Gastroesophageal sphincter (tissue), 4 donors: ENCODE results near the gene CEP55. TPM values are rescaled to one million over a fixed set of nuclear protein-coding genes. Genes with fewer than 3 reads are reported as not detected.

Source experiments
- ATAC-seq: fragments of 150-250 bp; one replicate; pipeline ENCODE4 v1.9.1; 2016; ENCODE audit warnings: mild to moderate bottlenecking, moderate library complexity
- H3K27ac ChIP-seq, 4 donors: fragments of 200-600 bp; sonication (generic) in 3 of 4; 1 replicate in 3 of 4; 2 replicates in 1 of 4; pipeline ENCODE4 v1.5.1; 2016 to 2019
- H3K27me3 ChIP-seq: fragments of 200-600 bp; sonication (generic); one replicate; pipeline ENCODE4 v1.5.1; 2019
- H3K36me3 ChIP-seq, 2 donors: fragments of 200-600 bp; sonication (generic); one replicate each; pipeline ENCODE4 v1.5.1; 2019; ENCODE audit warnings: control low read depth in 1 of 2
- H3K4me1 ChIP-seq, 3 donors: fragments of 200-600 bp; sonication (generic); 1 replicate in 2 of 3; 2 replicates in 1 of 3; pipeline ENCODE4 v1.5.1; 2016 to 2019; ENCODE audit warnings: control low read depth in 2 of 3
- H3K4me3 ChIP-seq, 2 donors: fragments of 200-600 bp; sonication (generic); one replicate each; pipeline ENCODE4 v1.5.1; 2019; ENCODE audit warnings: mild to moderate bottlenecking in 1 of 2, moderate library complexity in 1 of 2
- H3K9me3 ChIP-seq, 3 donors: fragments of 200-600 bp; sonication (generic); one replicate each; pipeline ENCODE4 v1.5.1; 2017 to 2019; ENCODE audit warnings: control low read depth in 2 of 3
- CTCF ChIP-seq, 4 experiments: fragments of 200-600 bp in 2 of 4; fragments of 450-650 bp in 2 of 4; sonication (generic) in 1 of 4; IDR thresholded peaks; one replicate each; pipeline ENCODE4 v1.5.1; 2017 to 2019; ENCODE audit warnings: antibody characterized with exemption in 4 of 4, mild to moderate bottlenecking in 2 of 4, moderate library complexity in 2 of 4
- EP300 ChIP-seq: sonication (generic); formaldehyde crosslinking; IDR thresholded peaks from one replicate; pipeline ENCODE4 v1.6.1; 2017; ENCODE audit warnings: antibody characterized with exemption, mild to moderate bottlenecking
- POLR2A ChIP-seq, 2 donors: fragments of 450-650 bp; IDR thresholded peaks; one replicate each; pipeline ENCODE4 v1.6.1; 2017; ENCODE audit warnings: antibody characterized with exemption in 2 of 2, mild to moderate bottlenecking in 2 of 2, moderate library complexity in 1 of 2
- POLR2AphosphoS5 ChIP-seq: sonication (generic); formaldehyde crosslinking; IDR thresholded peaks from one replicate; pipeline ENCODE4 v1.6.1; 2017; ENCODE audit warnings: antibody characterized with exemption
- WGBS, 2 donors: methylation state at CpG; one replicate each; pipeline ENCODE4 v1.1.5; 2018; ENCODE audit warnings: low coverage in 1 of 2; 5-methylcytosine and 5-hydroxymethylcytosine counted together
- total RNA-seq, 4 donors: library from RNA; depleted of rRNA; stranded (reverse); fragments of >200 nt; gene quantifications; one replicate each; pipeline ENCODE4 v1.1.0, GENCODE V29; 2016

The CEP55 gene
- total RNA-seq, 4 donors from 2014 or later = 0.13 to 3.6 (median 0.35) TPM; not detected in 1

- 0 to 3% methylated on average over 13 to 14 of the region's 28 CpGs for WGBS, 2 donors
- no peak for TF ChIP-seq POLR2AphosphoS5
- ATAC-seq = peak; percentile 64
- Histone ChIP-seq H3K9me3 (no peaks in the 10 kb centered on the region), H3K27me3 (no peaks in the 10 kb centered on the region), H3K4me3 (peak overlapping the region; percentile 45 to 65), H3K36me3 (no peaks in the 10 kb centered on the region), H3K27ac (peak overlapping the region in 3 of 4 donors; percentile 64 to 76 (median 72)), H3K4me1 (peaks cover 0 to 12% (median 4%) of the 10 kb centered on the region in 3 donors)
Measured at GRCh38 chr10:93495654-93496321, 624 bp upstream of the CEP55 start.

- H3K9me3 ChIP-seq = no peaks in the 10 kb centered on the region
- no peak for ATAC-seq
Measured at GRCh38 chr10:93498166-93498565, 1.8 kb downstream of the CEP55 start.

DNA sequence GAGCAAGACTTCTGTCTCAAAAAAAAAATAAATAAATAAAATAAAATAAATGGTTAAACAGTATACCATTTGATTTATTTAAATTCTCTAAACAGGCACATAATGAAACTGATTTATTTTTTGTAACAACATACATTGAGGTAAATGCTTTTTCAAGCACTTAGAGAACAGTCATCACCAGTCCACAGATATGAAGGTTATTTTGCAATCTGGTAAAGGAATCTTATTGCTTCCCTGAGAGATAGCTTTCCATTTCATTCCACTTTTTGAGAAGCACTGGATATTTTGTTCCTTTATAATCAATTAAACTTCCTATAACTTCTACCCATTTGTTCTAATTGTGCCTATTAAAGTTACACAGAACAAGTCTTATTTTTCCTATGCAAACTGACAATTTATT, 5.2 kb downstream of the CEP55 start:
- Histone ChIP-seq H3K27me3 (no peaks in the 10 kb centered on the region), H3K4me1 (peaks cover 0 to 4% (median 0%) of the 10 kb centered on the region in 3 donors), H3K27ac (no peak overlapping the region), H3K4me3 (no peak overlapping the region), H3K36me3 (no peaks in the 10 kb centered on the region), H3K9me3 (no peaks in the 10 kb centered on the region)
- no peak for ATAC-seq
- TF ChIP-seq POLR2A (IDR thresholded peaks at IDR 0.05) (no peak), CTCF (IDR thresholded peaks at IDR 0.05) (no peak), POLR2AphosphoS5 (no peak), EP300 (no peak)

More at GRCh38 chr10:93498166-93498565, 1.8 kb downstream of the CEP55 start:
- Histone ChIP-seq H3K4me1 (peaks cover 0 to 12% (median 4%) of the 10 kb centered on the region in 3 donors), H3K4me3 (no peak overlapping the region), H3K27ac (no peak overlapping the region), H3K36me3 (no peaks in the 10 kb centered on the region), H3K27me3 (no peaks in the 10 kb centered on the region)
- WGBS, 2 donors = 47 to 74% methylated on average over 4 to 5 of the region's 5 CpGs
- TF ChIP-seq POLR2AphosphoS5 = no peak
- TF ChIP-seq CTCF (IDR thresholded peaks at IDR 0.05) = no peak
- no peak for TF ChIP-seq POLR2A (IDR thresholded peaks at IDR 0.05)
- TF ChIP-seq EP300 = no peak

DNA sequence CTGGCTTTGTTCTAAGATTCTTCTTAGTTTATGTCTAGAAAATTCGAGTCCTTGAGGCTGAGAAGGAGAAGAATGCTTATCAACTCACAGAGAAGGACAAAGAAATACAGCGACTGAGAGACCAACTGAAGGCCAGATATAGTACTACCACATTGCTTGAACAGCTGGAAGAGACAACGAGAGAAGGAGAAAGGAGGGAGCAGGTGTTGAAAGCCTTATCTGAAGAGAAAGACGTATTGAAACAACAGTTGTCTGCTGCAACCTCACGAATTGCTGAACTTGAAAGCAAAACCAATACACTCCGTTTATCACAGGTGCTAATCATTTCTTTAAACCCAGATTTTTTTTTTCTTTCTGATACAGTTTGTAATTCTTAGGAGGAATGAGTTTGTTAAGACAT, 6.7 kb downstream of the CEP55 start:
- TF ChIP-seq POLR2AphosphoS5 (no peak), CTCF (IDR thresholded peaks at IDR 0.05) (no peak)

DNA sequence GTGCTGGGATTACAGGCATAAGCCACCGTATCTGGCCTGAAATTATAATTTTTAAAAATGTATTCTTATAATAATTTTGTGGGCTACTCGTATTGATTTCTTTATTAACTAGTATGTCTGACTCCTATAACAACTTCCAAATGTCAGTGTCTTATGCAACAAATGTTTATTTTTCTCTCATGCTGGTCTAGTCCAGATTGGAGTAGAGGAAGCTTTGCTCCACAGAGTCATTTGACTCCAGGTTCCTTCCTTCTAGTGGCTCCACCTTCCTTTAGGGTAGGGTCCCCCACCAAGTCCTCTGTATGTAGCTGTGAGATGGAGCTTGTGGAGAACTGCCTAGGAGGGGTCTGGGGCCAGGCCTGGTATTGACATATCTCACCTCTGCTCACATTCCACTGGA, 8.7 kb downstream of the CEP55 start:
- Histone ChIP-seq H3K36me3 (no peaks in the 10 kb centered on the region), H3K9me3 (no peaks in the 10 kb centered on the region), H3K27me3 (no peaks in the 10 kb centered on the region), H3K4me1 (no peaks in the 10 kb centered on the region), H3K4me3 (no peak overlapping the region), H3K27ac (no peak overlapping the region)
- no peak for ATAC-seq
- TF ChIP-seq EP300 (no peak), POLR2AphosphoS5 (no peak), CTCF (IDR thresholded peaks at IDR 0.05) (no peak), POLR2A (IDR thresholded peaks at IDR 0.05) (no peak)
- WGBS, 2 donors = 81 to 90% methylated on average over 2 of the region's 2 CpGs

More for the DNA sequence above, 6.7 kb downstream of the CEP55 start:
- WGBS, 2 donors = 31 to 42% methylated on average over 6 of the region's 6 CpGs
- no peaks in the 10 kb centered on the region for H3K9me3 ChIP-seq
- no peak for ATAC-seq
- no peak overlapping the region for H3K27ac ChIP-seq
- no peaks in the 10 kb centered on the region for H3K27me3 ChIP-seq
- no peak overlapping the region for H3K4me3 ChIP-seq
- no peaks in the 10 kb centered on the region for H3K36me3 ChIP-seq
- H3K4me1 ChIP-seq = no peaks in the 10 kb centered on the region
